B cell (primary cell): ENCODE data around the gene CEACAM3.

Source experiments
- EZH2 ChIP-seq: IDR thresholded peaks from 2 replicates; pipeline ENCODE4 v1.6.1; 2012; ENCODE audit warnings: borderline replicate concordance, low read depth, mild to moderate bottlenecking, moderate library complexity, low read length; ENCODE audit not compliant: insufficient read depth, poor library complexity, severe bottlenecking
- TF ChIP-seq, protein P1 (sequence below): fragments of 200-600 bp; IDR thresholded peaks from one replicate; pipeline ENCODE4 v1.8.0; 2022; ENCODE audit warnings: antibody characterized with exemption, mild to moderate bottlenecking

DNA sequence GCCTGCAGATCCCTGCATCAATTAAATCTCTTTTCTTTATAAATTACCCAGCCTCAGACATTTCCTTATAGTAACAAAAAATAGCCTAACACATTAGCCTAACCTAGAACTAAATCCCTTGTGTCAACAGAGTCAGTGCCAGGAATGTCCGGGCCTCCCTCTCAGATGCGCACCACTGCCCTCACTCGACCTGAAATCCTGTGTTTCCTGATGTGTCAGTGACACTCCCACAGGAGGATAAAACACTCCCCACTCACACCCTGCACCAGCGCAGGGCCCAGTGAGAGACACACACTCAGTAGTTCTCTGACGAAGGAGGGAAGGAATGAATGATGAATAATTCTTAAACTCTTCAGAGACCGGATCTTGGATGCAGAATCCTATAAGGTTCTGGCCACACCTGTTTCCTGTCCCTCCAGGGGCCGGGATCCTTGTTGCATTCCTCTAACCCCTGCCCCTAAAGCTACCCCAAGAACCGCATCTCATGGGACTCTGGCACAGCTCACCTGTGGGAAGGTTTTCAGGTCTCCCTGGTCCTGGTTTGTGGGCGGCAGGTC, 3.1 kb downstream of the CEACAM3 start:
- TF ChIP-seq, protein P1, sequence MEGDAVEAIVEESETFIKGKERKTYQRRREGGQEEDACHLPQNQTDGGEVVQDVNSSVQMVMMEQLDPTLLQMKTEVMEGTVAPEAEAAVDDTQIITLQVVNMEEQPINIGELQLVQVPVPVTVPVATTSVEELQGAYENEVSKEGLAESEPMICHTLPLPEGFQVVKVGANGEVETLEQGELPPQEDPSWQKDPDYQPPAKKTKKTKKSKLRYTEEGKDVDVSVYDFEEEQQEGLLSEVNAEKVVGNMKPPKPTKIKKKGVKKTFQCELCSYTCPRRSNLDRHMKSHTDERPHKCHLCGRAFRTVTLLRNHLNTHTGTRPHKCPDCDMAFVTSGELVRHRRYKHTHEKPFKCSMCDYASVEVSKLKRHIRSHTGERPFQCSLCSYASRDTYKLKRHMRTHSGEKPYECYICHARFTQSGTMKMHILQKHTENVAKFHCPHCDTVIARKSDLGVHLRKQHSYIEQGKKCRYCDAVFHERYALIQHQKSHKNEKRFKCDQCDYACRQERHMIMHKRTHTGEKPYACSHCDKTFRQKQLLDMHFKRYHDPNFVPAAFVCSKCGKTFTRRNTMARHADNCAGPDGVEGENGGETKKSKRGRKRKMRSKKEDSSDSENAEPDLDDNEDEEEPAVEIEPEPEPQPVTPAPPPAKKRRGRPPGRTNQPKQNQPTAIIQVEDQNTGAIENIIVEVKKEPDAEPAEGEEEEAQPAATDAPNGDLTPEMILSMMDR: no peak
- TF ChIP-seq EZH2: no peak
